DOHH2 (cell line): ENCODE results near the gene MAJIN.

Experiments
- CTCF ChIP-seq: fragments of 200-600 bp; sonication (generic); IDR thresholded peaks from one replicate; pipeline ENCODE4 v1.5.1; 2014; ENCODE audit warnings: antibody characterized with exemption, mild to moderate bottlenecking, low read depth, low read length; ENCODE audit not compliant: poor library complexity, severe bottlenecking
- EZH2phosphoT487 ChIP-seq: fragments of 200-600 bp; sonication (generic); IDR thresholded peaks from 2 replicates; pipeline ENCODE4 v1.6.1; 2017; ENCODE audit warnings: borderline replicate concordance, mild to moderate bottlenecking, antibody characterized with exemption, low read length, moderate library complexity, mixed read lengths

GRCh38 chr11:64934682-64935358 is 37.1 kb downstream of the MAJIN start:
- TF ChIP-seq EZH2phosphoT487, result no peak
- TF ChIP-seq CTCF, result no peak
